Right lobe of liver (tissue), 6 donors: Measurements from ENCODE around the gene PUS7L. TPM values are rescaled to one million over a fixed set of nuclear protein-coding genes. Genes with fewer than 3 reads are reported as not detected.
A peak's percentile ranks its signal among the peaks of the same experiment; 100 is the strongest.
"Not testable (repeated sequence)": the region's sequence is repeated elsewhere in the genome, so short reads cannot be mapped to it uniquely, and the experiment has no call there.

ENCODE experiments used
- ATAC-seq, 4 donors: fragments of 200-7000 bp; cut with Tn5 transposase; one replicate each; pipeline ENCODE4 v1.9.1; 2020; ENCODE audit warnings: mild to moderate bottlenecking in 4 of 4, moderate library complexity in 4 of 4
- DNase-seq, 3 donors: peaks; one replicate each; pipeline ENCODE4 v3.0.0-alpha.2; 2020
- H3K27ac ChIP-seq, 3 donors: fragments of 200-600 bp; one replicate each; pipeline ENCODE4 v1.8.0; 2022
- H3K27me3 ChIP-seq, 2 donors: fragments of 200-600 bp; one replicate each; pipeline ENCODE4 v1.8.0; 2022
- H3K36me3 ChIP-seq, 4 donors: fragments of 200-600 bp; sonication (generic) in 1 of 4; one replicate each; pipeline versions ENCODE4 v1.5.1 to v1.8.0; 2017 to 2022; ENCODE audit warnings: control low read depth in 1 of 4
- H3K4me1 ChIP-seq, 4 donors: fragments of 200-600 bp; sonication (generic) in 1 of 4; one replicate each; pipeline versions ENCODE4 v1.5.1 to v1.8.0; 2017 to 2022; ENCODE audit warnings: control low read depth in 1 of 4
- H3K4me3 ChIP-seq, 3 donors: fragments of 200-600 bp; one replicate each; pipeline ENCODE4 v1.8.0; 2022
- H3K9me3 ChIP-seq, 4 donors: fragments of 200-600 bp; sonication (generic) in 1 of 4; one replicate each; pipeline versions ENCODE4 v1.5.1 to v1.8.0; 2017 to 2022; ENCODE audit warnings: control low read depth in 1 of 4
- CTCF ChIP-seq, 4 donors: fragments of 200-600 bp in 3 of 4; fragments of 450-650 bp in 1 of 4; IDR thresholded peaks; one replicate each; pipeline versions ENCODE4 v1.5.1 to v1.8.0; 2016 to 2022; ENCODE audit warnings: antibody characterized with exemption in 4 of 4, mild to moderate bottlenecking in 2 of 4
- POLR2A ChIP-seq: fragments of 450-650 bp; IDR thresholded peaks from one replicate; pipeline ENCODE4 v1.6.1; 2017; ENCODE audit warnings: antibody characterized with exemption, mild to moderate bottlenecking
- WGBS: methylation state at CpG from one replicate; pipeline ENCODE4 v1.1.6; 2018; ENCODE audit warnings: low coverage, low lambda C conversion rate; ENCODE audit not compliant: insufficient coverage; ENCODE audit errors: missing lambda C conversion rate; 5-methylcytosine and 5-hydroxymethylcytosine counted together
- intact Hi-C, 2 donors: fragments of 100-400 bp; cut with DNase I; formaldehyde crosslinking; loops; one replicate each; pipeline versions ENCODE4 v1.11.2 to v1.14.1; 2022
- total RNA-seq, 6 experiments: library from RNA; depleted of rRNA in 2 of 6; stranded (reverse); fragments of >200 nt in 2 of 6; fragmentation: NEBNext Ultra II Directional in 3 of 6; extraction: Animal tissue kit (Norgen Biotek cat#: 25700) in 3 of 6; gene quantifications; one replicate each; pipeline versions ENCODE4 v1.1.0 to v1.2.4, GENCODE V29; 2016 to 2023
- donor health status: DM: no; HTN: yes; CAD: no.
- donor health status: DM: no; HTN: no; CAD: no.
- donor health status: DM: no; HTN: no; CAD: no.
- donor health status: DM: no; HTN: yes; CAD: no.
- donor health status: DM: no; HTN: yes; CAD: no.

The PUS7L gene
- total RNA-seq, 6 experiments from 2014 or later = 3.9 to 9.1 (median 5.0) TPM

- H3K4me3 ChIP-seq = no peak overlapping the region
- H3K36me3 ChIP-seq = no peaks in the 10 kb centered on the region
- DNase-seq (no peak), ATAC-seq (no peak)
- intact Hi-C loops = no loop called here
- no peaks in the 10 kb centered on the region for H3K9me3 ChIP-seq
- no peak for TF ChIP-seq CTCF (IDR thresholded peaks at IDR 0.05)
- no peak for TF ChIP-seq POLR2A
- H3K27me3 ChIP-seq = no peaks in the 10 kb centered on the region
- H3K4me1 ChIP-seq = peaks cover 0 to 24% (median 4%) of the 10 kb centered on the region in 4 donors
- no peak overlapping the region for H3K27ac ChIP-seq
Observed at GRCh38 chr12:43762596-43762995, 4.0 kb upstream of the PUS7L start.

- TF ChIP-seq POLR2A (no peak), CTCF (IDR thresholded peaks at IDR 0.05) (no peak)
- H3K27ac ChIP-seq = no peak overlapping the region
- no peak for DNase-seq
- intact Hi-C loops = no loop called here
- H3K36me3 ChIP-seq = no peaks in the 10 kb centered on the region
- no peak overlapping the region for H3K4me3 ChIP-seq
- no peaks in the 10 kb centered on the region for H3K9me3 ChIP-seq
- no peak for ATAC-seq
- peaks cover 0 to 25% (median 5%) of the 10 kb centered on the region in 4 donors for H3K4me1 ChIP-seq
- H3K27me3 ChIP-seq = no peaks in the 10 kb centered on the region
Observed at GRCh38 chr12:43761500-43761899, 2.9 kb upstream of the PUS7L start.

GRCh38 chr12:43760396-43760795 lies 1.8 kb upstream of the PUS7L start:
- Histone ChIP-seq H3K27ac (no peak overlapping the region), H3K27me3 (no peaks in the 10 kb centered on the region), H3K36me3 (no peaks in the 10 kb centered on the region), H3K9me3 (no peaks in the 10 kb centered on the region), H3K4me3 (no peak overlapping the region), H3K4me1 (peaks cover 0 to 25% (median 5%) of the 10 kb centered on the region in 4 donors)
- WGBS = 64% methylated on average over 2 of the region's 2 CpGs
- TF ChIP-seq POLR2A = no peak
- no peak for TF ChIP-seq CTCF (IDR thresholded peaks at IDR 0.05)
- intact Hi-C loops = no loop called here
- no peak for ATAC-seq
- no peak for DNase-seq

- H3K4me1 ChIP-seq = peaks cover 0 to 25% (median 5%) of the 10 kb centered on the region in 4 donors
Observed at GRCh38 chr12:43758247-43758727, 303 bp downstream of the PUS7L start.

GRCh38 chr12:43754015-43754414 lies 4.6 kb downstream of the PUS7L start:
- Histone ChIP-seq H3K9me3 (no peaks in the 10 kb centered on the region), H3K27me3 (no peaks in the 10 kb centered on the region), H3K4me3 (no peak overlapping the region), H3K4me1 (peaks cover 0 to 6% (median 3%) of the 10 kb centered on the region in 4 donors), H3K36me3 (no peaks in the 10 kb centered on the region), H3K27ac (no peak overlapping the region)
- WGBS = 85% methylated on average over 3 of the region's 3 CpGs
- DNase-seq = no peak
- ATAC-seq = no peak
- TF ChIP-seq POLR2A = no peak
- no peak for TF ChIP-seq CTCF (IDR thresholded peaks at IDR 0.05)
- intact Hi-C loops = no loop called here

More at GRCh38 chr12:43758247-43758727, 303 bp downstream of the PUS7L start:
- Histone ChIP-seq H3K9me3 (no peaks in the 10 kb centered on the region), H3K27ac (peak overlapping the region in 2 of 3 donors; percentile 33 to 42), H3K27me3 (no peaks in the 10 kb centered on the region), H3K36me3 (no peaks in the 10 kb centered on the region), H3K4me3 (peak overlapping the region; percentile 70 to 89 (median 79))
- DNase-seq (peak in 2 of 3 donors; percentile 38 to 51), ATAC-seq (peak; percentile 41 to 54 (median 45))
- intact Hi-C loops = no loop called here
- no peak for TF ChIP-seq POLR2A
- WGBS = under 1% methylated on average over 13 of the region's 18 CpGs

- H3K27ac ChIP-seq, H3K4me3 ChIP-seq, H3K27me3 ChIP-seq, DNase-seq, H3K9me3 ChIP-seq, H3K36me3 ChIP-seq, intact Hi-C loops, H3K4me1 ChIP-seq, ATAC-seq: not testable (repeated sequence)
- 90% methylated on average over 3 of the region's 6 CpGs for WGBS
Observed at GRCh38 chr12:43751360-43751759, 7.2 kb downstream of the PUS7L start.
